Upper lobe of left lung (tissue), 6 donors: ENCODE results near the gene DENND1A. TPM values are rescaled to one million over a fixed set of nuclear protein-coding genes. Genes with fewer than 3 reads are reported as not detected.

Experiments used
- ATAC-seq, 2 donors: fragments of 200-7000 bp; cut with Tn5 transposase; one replicate each; pipeline ENCODE4 v1.9.1; 2022; ENCODE audit warnings: mild to moderate bottlenecking in 2 of 2, moderate library complexity in 2 of 2; ENCODE audit not compliant: low FRiP score in 2 of 2
- DNase-seq, 2 donors: peaks; one replicate each; pipeline ENCODE4 v3.0.0-alpha.2; 2019 to 2020
- H3K27ac ChIP-seq, 4 donors: fragments of 200-600 bp; sonication (generic); one replicate each; pipeline ENCODE4 v1.5.1; 2016 to 2019
- H3K27me3 ChIP-seq, 4 donors: fragments of 200-600 bp; sonication (generic); one replicate each; pipeline ENCODE4 v1.5.1; 2017 to 2019
- H3K36me3 ChIP-seq, 4 donors: fragments of 200-600 bp; sonication (generic); one replicate each; pipeline ENCODE4 v1.5.1; 2016 to 2019
- H3K4me1 ChIP-seq, 4 donors: fragments of 200-600 bp; sonication (generic); one replicate each; pipeline ENCODE4 v1.5.1; 2018 to 2019
- H3K4me3 ChIP-seq, 4 donors: fragments of 200-600 bp; sonication (generic); one replicate each; pipeline ENCODE4 v1.5.1; 2017 to 2019; ENCODE audit warnings: mild to moderate bottlenecking in 2 of 4, moderate library complexity in 1 of 4
- H3K9me3 ChIP-seq, 4 donors: fragments of 200-600 bp; sonication (generic); one replicate each; pipeline ENCODE4 v1.5.1; 2018 to 2019
- CTCF ChIP-seq, 6 experiments: fragments of 450-650 bp in 4 of 6; fragments of 200-600 bp in 2 of 6; sonication (generic) in 2 of 6; IDR thresholded peaks; one replicate each; pipeline ENCODE4 v1.5.1; 2016 to 2019; ENCODE audit warnings: antibody characterized with exemption in 6 of 6
- EP300 ChIP-seq, 4 donors: sonication (generic); formaldehyde crosslinking; IDR thresholded peaks; one replicate each; pipeline ENCODE4 v1.5.1; 2017; ENCODE audit warnings: antibody characterized with exemption in 4 of 4, control low read depth in 2 of 4
- POLR2A ChIP-seq, 4 donors: fragments of 450-650 bp; IDR thresholded peaks; one replicate each; pipeline ENCODE4 v1.5.1; 2016 to 2017; ENCODE audit warnings: antibody characterized with exemption in 4 of 4, mild to moderate bottlenecking in 2 of 4
- POLR2AphosphoS5 ChIP-seq, 2 donors: sonication (generic); formaldehyde crosslinking; IDR thresholded peaks; one replicate each; pipeline ENCODE4 v1.5.1; 2017; ENCODE audit warnings: antibody characterized with exemption in 2 of 2
- WGBS, 2 donors: methylation state at CpG; one replicate each; pipeline ENCODE4 v1.1.5; 2017 to 2018; 5-methylcytosine and 5-hydroxymethylcytosine counted together
- total RNA-seq, 6 donors: library from RNA; depleted of rRNA in 4 of 6; stranded (reverse); fragments of >200 nt in 4 of 6; gene quantifications; one replicate each; pipeline versions ENCODE4 v1.1.0 to v1.2.1, GENCODE V29; 2016 to 2021
- donor health status: DM: no; HTN: no; CAD: no; lungs with moderate emphysema.
- donor health status: DM: no; HTN: yes; CAD: no; lungs with severe emphysema.

Gene DENND1A
- total RNA-seq, 6 donors from 2014 or later: 9.8 to 46.1 (median 16.0) TPM

GRCh38 chr9:123530244-123530643, 399.7 kb downstream of the DENND1A start:
- Histone ChIP-seq H3K27ac (no peak overlapping the region), H3K4me1 (no peaks in the 10 kb centered on the region), H3K27me3 (no peaks in the 10 kb centered on the region), H3K36me3 (no peaks in the 10 kb centered on the region), H3K9me3 (peaks cover 0 to 4% (median 0%) of the 10 kb centered on the region in 4 donors), H3K4me3 (no peak overlapping the region)
- no peak for TF ChIP-seq CTCF (IDR thresholded peaks at IDR 0.05)
- TF ChIP-seq POLR2AphosphoS5 (IDR thresholded peaks at IDR 0.05): no peak
- TF ChIP-seq POLR2A (IDR thresholded peaks at IDR 0.05): no peak
- TF ChIP-seq EP300 (IDR thresholded peaks at IDR 0.05): no peak
- DNase-seq (no peak), ATAC-seq (no peak)
- WGBS, 2 donors: 71 to 72% methylated on average over 4 of the region's 4 CpGs

GRCh38 chr9:123528501-123528900, 401.4 kb downstream of the DENND1A start:
- H3K9me3 ChIP-seq: peaks cover 0 to 4% (median 0%) of the 10 kb centered on the region in 4 donors
- no peak overlapping the region for H3K27ac ChIP-seq
- H3K4me3 ChIP-seq: no peak overlapping the region
- ATAC-seq: no peak
- no peaks in the 10 kb centered on the region for H3K27me3 ChIP-seq
- DNase-seq: no peak
- 47 to 51% methylated on average over 2 of the region's 2 CpGs for WGBS, 2 donors
- H3K36me3 ChIP-seq: no peaks in the 10 kb centered on the region
- no peak for TF ChIP-seq POLR2A (IDR thresholded peaks at IDR 0.05)
- no peak for TF ChIP-seq POLR2AphosphoS5 (IDR thresholded peaks at IDR 0.05)
- no peak for TF ChIP-seq CTCF (IDR thresholded peaks at IDR 0.05)
- TF ChIP-seq EP300 (IDR thresholded peaks at IDR 0.05): no peak
- H3K4me1 ChIP-seq: no peaks in the 10 kb centered on the region

GRCh38 chr9:123527981-123528380, 401.9 kb downstream of the DENND1A start:
- TF ChIP-seq EP300 (IDR thresholded peaks at IDR 0.05): no peak
- no peak for TF ChIP-seq POLR2AphosphoS5 (IDR thresholded peaks at IDR 0.05)
- no peak for TF ChIP-seq POLR2A (IDR thresholded peaks at IDR 0.05)
- TF ChIP-seq CTCF (IDR thresholded peaks at IDR 0.05): no peak
- Histone ChIP-seq H3K27ac (no peak overlapping the region), H3K4me1 (no peaks in the 10 kb centered on the region), H3K27me3 (no peaks in the 10 kb centered on the region), H3K9me3 (peaks cover 0 to 4% (median 0%) of the 10 kb centered on the region in 4 donors), H3K36me3 (no peaks in the 10 kb centered on the region), H3K4me3 (no peak overlapping the region)
- WGBS, 2 donors: 82 to 90% methylated on average over 2 of the region's 2 CpGs
- ATAC-seq: no peak
- no peak for DNase-seq

- TF ChIP-seq CTCF (IDR thresholded peaks at IDR 0.05): no peak
- no peak for TF ChIP-seq POLR2A (IDR thresholded peaks at IDR 0.05)
- TF ChIP-seq EP300 (IDR thresholded peaks at IDR 0.05): no peak
- no peak for TF ChIP-seq POLR2AphosphoS5 (IDR thresholded peaks at IDR 0.05)
- Histone ChIP-seq H3K27ac (no peak overlapping the region), H3K9me3 (peaks cover 0 to 4% (median 0%) of the 10 kb centered on the region in 4 donors), H3K4me1 (no peaks in the 10 kb centered on the region), H3K36me3 (no peaks in the 10 kb centered on the region), H3K4me3 (no peak overlapping the region), H3K27me3 (no peaks in the 10 kb centered on the region)
- ATAC-seq (no peak), DNase-seq (no peak)
- 95 to 100% methylated on average over 3 of the region's 3 CpGs for WGBS, 2 donors
Observed at GRCh38 chr9:123525957-123526356, 404.0 kb downstream of the DENND1A start.

- Histone ChIP-seq H3K4me1 (no peaks in the 10 kb centered on the region), H3K9me3 (peaks cover 0 to 4% (median 0%) of the 10 kb centered on the region in 4 donors), H3K4me3 (no peak overlapping the region), H3K36me3 (no peaks in the 10 kb centered on the region), H3K27me3 (no peaks in the 10 kb centered on the region), H3K27ac (no peak overlapping the region)
- TF ChIP-seq EP300 (IDR thresholded peaks at IDR 0.05) (no peak), POLR2A (IDR thresholded peaks at IDR 0.05) (no peak), CTCF (IDR thresholded peaks at IDR 0.05) (no peak), POLR2AphosphoS5 (IDR thresholded peaks at IDR 0.05) (no peak)
- ATAC-seq (no peak), DNase-seq (no peak)
- 94 to 98% methylated on average over 6 of the region's 6 CpGs for WGBS, 2 donors
Observed at GRCh38 chr9:123525424-123525823, 404.5 kb downstream of the DENND1A start.
